ENCODE results near the gene DROSHA.
A peak's percentile ranks its signal among the peaks of the same experiment; 100 is the strongest.

DROSHA gene

GRCh38 chr5:31378838-31379237 is 153.1 kb downstream of the DROSHA start:
- DNase-seq (ENCODE audit: low read depth), result peak; percentile 89

GRCh38 chr5:31378136-31378535 is 153.8 kb downstream of the DROSHA start:
- no peak for DNase-seq (ENCODE audit: low read depth)

- no peak for DNase-seq (ENCODE audit: low read depth)
Observed at GRCh38 chr5:31377274-31377946, 154.5 kb downstream of the DROSHA start.

- DNase-seq (ENCODE audit: low read depth), result no peak
Observed at GRCh38 chr5:31375999-31376720, 155.7 kb downstream of the DROSHA start.

- no peak for DNase-seq (ENCODE audit: low read depth)
Observed at GRCh38 chr5:31372124-31372523, 159.8 kb downstream of the DROSHA start.

- peak; percentile 60 for DNase-seq (ENCODE audit: low read depth)
Observed at GRCh38 chr5:31366941-31367340, 165.0 kb downstream of the DROSHA start.

- DNase-seq (ENCODE audit: low read depth), result no peak
Observed at GRCh38 chr5:31365776-31366175, 166.1 kb downstream of the DROSHA start.

- DNase-seq (ENCODE audit: low read depth), result peak; percentile 89
Observed at GRCh38 chr5:31364881-31365636, 166.8 kb downstream of the DROSHA start.

GRCh38 chr5:31362931-31363568 is 168.8 kb downstream of the DROSHA start:
- peak; percentile 86 for DNase-seq (ENCODE audit: low read depth)

GRCh38 chr5:31362529-31362900 is 169.4 kb downstream of the DROSHA start:
- peak; percentile 72 for DNase-seq (ENCODE audit: low read depth)

- DNase-seq (ENCODE audit: low read depth), result peak; percentile 62
Observed at GRCh38 chr5:31361704-31362528, 170.0 kb downstream of the DROSHA start.

- peak; percentile 87 for DNase-seq (ENCODE audit: low read depth)
Observed at GRCh38 chr5:31361234-31361633, 170.7 kb downstream of the DROSHA start.

GRCh38 chr5:31359839-31360238 is 172.1 kb downstream of the DROSHA start:
- DNase-seq (ENCODE audit: low read depth), result no peak

- no peak for DNase-seq (ENCODE audit: low read depth)
Observed at GRCh38 chr5:31357038-31357437, 174.9 kb downstream of the DROSHA start.

- peak; percentile 12 for DNase-seq (ENCODE audit: low read depth)
Observed at GRCh38 chr5:31355337-31355736, 176.6 kb downstream of the DROSHA start.
